Fibroblast of skin of left quadriceps (primary cell): ENCODE measurements around the gene CDRT4.
"Not testable (repeated sequence)": the region's sequence is repeated elsewhere in the genome, so short reads cannot be mapped to it uniquely, and the experiment has no call there.

Source experiments
- DNase-seq, 2 experiments: peaks; one replicate each; pipeline ENCODE4 v3.0.0-alpha.2; 2013; ENCODE audit warnings: low read depth in 2 of 2

The CDRT4 gene

DNA sequence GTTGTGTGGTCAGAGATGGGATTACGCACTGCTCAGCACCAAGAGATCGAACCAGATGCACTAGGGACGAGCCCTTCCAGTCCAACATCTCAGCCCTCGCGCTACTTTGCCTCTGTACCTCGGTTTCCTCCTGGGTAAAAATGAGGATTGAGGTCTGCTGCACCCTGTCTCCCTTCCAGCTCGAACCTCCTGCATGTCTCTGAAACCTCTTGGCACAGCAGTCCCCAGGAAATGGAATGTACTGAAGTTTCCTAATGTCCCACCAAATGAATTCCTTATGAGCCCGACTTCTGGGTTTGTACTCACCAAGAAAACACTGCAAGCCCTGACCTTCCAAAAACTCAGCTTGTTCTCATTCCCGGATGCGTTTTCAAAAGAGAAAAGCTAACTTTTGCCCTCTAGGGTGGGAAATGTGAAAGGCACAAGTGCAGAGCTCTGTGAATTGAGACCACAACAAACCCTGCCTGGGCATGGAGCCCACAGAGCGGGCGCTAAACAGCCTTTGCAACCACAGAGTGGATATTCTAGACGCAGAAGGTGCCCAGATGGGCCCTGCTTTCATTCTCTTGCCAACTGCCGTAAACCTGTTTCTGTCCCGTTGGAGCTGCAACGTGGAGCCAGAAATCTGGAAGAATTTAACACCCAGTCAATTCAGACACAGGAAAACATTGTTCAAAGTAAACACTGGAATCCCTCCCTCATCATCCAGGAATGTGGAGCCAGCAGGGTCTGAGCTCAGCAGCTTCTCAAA lies 10.3 kb downstream of the CDRT4 start:
- peak; percentile 96 for DNase-seq

DNA sequence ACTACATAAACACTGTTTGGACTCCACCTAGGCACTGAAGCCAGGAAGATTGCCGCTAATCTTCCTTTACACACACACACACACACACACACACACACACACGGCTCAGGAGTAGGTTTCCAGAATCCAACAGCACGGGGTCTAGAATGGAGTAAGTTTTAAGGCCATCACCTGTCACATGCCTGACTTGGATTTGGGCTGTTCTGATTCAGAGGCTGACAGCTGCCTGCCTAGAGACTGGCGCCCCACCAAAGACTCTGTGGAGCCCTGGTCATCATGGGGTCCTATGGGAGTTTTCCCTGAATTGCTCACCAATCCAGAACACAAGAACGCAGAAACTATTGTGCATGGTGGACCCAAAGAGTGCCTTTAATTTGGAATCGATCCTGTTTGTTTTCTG lies 10.9 kb downstream of the CDRT4 start:
- DNase-seq = no peak

DNA sequence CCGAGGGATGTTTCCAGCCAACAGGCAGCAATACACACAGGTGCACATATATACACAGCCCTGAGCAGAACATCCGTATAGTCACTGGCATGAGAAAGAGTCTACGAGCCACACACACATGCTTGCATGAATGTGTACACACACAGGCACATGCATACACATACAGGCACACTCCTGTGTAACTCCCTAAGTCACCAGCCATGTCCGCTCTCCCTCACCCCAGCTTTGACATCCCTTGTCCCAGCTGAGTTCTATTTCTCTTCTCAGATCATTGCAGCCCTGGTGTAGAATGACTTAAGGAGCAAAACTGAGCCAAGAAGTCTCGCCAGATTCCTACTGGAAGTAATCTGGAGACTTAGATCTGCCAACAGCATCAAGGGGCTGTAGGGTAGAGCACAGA lies 13.1 kb downstream of the CDRT4 start:
- no peak for DNase-seq

DNA sequence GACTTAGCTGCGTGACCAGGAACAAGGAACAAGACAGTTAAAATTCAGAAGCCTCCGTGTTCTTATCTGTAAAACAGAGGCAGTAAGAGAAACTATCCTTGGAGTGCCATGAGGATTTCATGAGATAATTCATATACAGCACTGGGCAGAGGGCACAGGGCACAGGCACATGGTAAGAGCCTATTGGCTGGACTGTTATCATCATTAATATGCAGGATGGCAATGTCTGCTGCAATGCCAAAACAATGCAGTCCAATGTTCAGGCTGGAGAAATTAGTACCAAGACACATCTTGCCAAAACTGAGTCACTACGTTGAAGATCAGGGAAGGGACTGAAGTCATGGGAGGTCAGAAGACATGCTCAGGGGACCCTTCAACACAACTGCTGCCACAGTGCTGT lies 13.6 kb downstream of the CDRT4 start:
- DNase-seq = no peak

DNA sequence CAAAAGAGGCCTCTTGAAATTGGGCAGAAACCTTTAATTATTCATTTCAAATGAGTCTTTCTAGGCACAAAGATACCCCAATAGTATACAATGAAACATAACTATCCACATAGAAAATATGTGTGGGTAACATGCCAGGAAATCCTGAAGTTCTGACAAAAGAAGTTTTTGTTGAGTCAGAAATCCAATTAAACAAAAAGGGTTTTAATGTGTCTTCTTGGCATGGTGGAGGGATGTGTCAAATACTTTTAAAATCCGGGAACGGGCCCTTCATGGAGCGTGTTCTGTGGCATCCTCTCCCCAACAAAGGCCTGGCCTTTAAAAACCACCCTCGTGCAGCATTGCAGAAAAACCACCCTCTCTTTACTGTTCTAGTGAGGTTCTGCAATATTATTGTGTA lies 14.2 kb downstream of the CDRT4 start:
- DNase-seq = no peak

DNA sequence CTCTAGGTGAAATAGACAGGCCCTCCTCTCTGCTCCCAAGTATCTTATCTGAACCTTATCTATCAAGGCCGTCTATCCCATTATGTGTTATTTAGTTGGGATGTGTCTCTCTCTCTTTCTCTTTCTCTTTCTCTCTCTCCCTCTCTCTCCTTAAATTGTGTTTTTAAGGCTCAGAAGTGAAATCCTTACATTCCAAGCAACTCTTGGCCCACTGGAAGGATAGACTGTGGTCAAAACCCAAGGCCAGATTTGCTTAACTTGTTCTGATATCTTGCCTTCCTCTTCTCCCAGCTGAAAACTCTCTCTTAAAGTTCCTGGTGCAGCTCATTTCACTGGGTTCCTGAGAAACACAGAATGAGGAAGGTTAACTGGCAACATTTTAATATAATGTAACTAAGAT lies 14.7 kb downstream of the CDRT4 start:
- no peak for DNase-seq

DNA sequence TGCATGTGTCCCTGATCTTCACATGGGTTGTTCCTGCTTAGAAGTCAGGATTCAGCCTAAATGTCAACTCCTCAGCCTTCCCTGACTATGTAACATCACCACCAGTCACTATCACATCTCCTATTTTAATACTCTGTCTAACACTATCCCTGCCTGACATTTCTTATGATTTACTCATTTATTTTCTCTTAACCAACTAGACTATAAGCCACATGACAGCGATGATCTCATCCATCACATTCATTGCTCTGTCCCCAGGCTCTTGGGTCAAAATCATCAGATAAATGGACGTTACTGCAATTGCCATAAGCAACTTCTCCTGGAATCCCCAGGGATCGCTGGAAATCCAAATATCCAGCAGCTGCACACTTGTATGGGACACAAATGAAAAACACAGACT lies 15.7 kb downstream of the CDRT4 start:
- DNase-seq = no peak

DNA sequence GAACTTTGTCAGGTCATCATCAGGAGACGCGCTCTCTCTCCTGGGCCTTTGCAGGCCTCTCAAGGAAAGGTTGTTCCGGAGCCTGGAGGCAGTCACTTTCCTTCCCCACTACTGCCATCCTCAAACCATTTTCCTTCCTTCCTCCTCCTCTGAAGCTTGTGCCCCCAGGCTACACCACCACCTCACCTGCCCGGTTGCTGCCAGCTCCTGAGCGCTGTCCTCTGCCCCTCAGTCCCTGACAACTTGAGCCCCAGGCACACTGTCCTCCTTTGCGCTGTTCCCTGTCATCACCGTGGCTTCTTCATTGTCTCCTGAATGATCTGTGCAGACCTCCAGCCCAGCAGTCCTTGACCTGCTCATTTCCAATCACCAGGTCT lies 18.9 kb downstream of the CDRT4 start:
- DNase-seq = no peak

DNA sequence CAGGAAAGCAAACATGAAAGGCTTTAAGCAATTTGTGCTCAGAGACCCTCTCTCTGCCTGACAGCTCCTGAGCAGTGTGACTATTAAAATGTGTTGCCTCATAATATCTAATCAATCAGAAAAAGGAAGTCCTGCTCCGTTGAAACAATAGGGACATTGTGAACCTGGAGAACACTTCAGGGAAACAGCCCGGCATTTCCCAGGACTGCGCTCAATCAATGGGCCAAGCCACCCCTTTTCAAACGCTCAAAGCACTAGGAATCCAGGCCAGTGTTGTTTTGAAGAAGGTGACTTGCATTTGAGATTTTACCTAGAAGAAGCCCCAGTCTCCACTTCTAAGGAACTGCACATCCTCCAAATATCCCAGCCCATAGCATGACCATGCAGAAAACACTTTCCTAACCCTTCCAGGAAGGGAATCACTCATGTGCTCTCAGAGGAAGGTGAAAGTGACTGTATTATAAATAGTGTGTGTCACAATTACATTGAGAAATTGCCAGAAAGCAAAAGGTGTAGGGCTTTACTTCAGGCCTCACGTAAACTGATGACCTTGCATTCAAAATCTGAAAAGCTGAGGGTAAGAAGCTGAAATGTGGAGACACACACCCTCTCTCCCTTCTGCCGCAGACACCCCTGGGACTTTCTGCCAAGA lies 19.4 kb downstream of the CDRT4 start:
- DNase-seq = no peak

DNA sequence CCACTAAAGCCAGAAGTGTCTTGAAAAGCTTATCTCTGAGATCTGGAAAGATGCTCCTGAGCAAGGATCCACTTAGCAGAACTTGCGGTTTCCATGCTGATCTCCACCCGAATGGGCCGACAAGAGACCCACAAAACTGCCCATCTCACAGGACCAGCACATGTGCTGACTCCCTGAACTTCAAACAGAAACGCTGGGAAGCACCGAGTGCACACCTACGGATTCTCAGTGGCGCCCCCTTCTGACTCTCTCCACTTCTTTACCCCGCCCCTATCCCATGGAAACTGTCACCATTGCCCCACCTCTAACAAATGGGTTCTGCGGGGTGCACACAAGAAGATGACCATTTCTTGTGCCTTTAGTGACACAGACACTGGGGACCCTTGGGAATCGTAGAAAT lies 21.4 kb downstream of the CDRT4 start:
- DNase-seq = no peak

DNA sequence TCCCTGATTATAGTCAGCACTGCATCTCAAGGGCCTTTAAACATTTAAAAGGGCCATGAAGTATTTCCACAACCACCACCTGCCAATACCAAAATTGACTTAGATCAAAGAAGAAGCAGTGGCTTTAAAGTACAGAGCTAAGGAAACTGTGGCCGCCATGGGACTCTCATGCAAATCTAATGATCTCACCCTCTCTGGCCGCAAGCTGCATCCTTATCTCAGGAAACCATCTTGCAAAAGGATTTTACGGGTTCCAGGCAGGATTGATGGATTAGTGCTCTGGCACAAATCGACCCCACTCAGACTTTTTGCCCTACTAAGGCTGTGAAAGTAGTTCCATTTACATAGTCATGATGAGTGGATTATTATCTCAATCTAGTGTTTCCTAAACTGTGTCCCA lies 22.6 kb downstream of the CDRT4 start:
- DNase-seq = no peak

DNA sequence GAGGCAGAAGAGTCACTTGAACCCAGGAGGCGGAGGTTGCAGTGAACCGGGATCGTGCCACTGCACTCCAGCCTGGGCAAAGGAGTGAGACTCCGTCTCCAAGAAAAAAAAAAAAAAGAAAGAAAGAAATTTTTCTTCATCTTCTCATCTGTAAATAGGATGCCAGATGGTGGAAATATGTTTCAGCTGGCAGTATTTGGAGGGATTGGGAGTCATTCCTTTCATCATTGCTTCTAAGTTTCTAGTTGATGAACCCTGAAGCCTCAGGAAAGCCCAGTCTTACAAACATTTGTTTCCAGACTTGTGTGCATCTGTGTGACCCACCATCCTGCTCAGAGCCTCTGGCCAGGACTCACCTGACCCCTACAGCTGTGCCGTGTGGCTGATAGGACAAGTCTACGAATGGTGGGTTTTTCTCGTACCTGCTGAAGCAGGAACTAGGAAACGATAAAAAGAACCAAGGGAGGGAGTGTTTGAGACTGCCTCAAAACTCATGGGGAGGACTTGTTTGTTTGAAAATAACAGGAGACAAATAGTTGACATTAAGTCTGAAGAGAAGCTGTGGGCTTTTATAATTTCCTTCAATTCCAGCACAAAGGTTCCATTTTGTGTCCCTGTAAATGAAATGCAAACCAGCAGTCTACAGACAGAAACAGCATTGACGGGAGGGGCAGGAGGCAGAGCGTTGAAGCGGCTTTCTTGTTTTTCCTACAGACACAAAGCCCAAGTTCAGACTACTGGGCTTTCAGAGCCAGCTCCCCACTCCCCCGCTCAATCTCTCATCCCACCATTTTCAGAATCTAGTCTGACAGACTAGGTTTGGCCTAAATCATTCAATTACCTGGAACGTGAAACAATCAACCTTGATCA lies 24.9 kb downstream of the CDRT4 start:
- no peak for DNase-seq

DNA sequence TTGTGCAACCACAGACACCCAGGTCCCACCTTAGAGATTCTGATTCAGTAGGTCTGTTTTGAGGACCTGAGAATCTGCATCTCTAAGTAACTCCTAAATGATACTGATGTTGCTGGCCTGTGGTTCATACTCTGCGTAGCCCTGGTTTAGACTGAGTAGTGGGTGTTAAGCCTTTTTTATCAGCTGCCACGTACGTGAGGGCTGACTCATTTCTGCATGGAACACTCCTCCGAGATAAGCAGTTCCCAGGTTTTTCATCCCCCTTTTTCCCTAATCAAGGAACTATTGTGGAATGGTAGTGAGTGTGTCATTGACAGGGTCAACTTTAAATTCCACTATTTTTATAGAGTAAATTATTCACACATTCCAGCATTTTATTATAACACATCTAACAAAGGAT lies 26.1 kb downstream of the CDRT4 start:
- no peak for DNase-seq

DNA sequence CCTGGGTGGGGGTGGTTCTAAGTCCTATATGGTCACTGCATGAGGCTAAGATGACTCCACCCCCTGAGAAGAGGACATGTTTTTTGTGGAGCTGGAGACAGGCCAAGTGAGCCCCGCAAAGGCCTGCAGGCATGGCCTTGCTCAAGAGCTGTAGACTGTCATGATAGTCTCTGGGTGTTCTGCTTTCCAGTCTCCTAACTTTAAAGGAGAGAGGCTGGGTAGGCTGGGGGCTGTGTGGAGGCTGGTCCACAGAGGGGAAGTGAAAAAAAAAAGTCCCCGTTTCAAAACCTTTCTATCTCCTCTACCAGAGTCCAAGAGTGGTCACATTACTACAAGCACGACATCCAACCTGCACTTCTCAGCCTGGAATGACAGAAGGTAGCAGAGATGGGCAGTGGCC lies 27.1 kb downstream of the CDRT4 start:
- no peak for DNase-seq

DNA sequence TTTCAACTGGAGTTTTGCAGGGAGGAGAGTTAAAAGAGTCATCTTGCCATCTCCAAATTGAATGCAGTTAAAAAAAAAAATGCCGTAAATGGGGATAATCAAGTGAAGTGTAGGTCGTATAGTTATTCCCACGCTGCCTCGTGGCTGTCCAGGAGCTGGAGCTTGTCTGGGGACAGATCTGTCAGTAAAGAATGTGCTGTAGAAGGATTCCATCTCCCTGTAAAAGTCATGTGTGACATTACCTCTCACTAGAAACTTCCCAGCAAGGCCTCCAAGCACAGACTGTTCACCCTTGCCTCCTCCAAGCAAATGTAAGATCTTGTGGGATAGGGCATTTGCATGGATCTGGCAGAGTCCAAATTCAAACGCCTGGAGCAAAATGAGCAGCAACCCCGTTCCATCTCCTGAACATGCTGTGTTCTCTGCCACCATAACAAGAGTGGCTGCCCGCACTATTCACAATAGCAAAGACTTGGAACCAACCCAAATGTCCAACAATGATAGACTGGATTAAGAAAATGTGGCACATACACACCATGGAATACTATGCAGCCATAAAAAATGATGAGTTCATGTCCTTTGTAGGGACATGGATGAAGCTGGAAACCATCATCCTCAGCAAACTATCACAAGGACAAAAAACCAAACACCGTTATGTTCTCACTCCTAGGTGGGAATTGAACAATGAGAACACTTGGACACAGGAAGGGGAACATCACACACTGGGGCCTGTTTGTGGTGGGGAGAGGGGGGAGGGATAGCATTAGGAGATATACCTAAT lies 28.0 kb downstream of the CDRT4 start:
- DNase-seq = not testable (repeated sequence)

DNA sequence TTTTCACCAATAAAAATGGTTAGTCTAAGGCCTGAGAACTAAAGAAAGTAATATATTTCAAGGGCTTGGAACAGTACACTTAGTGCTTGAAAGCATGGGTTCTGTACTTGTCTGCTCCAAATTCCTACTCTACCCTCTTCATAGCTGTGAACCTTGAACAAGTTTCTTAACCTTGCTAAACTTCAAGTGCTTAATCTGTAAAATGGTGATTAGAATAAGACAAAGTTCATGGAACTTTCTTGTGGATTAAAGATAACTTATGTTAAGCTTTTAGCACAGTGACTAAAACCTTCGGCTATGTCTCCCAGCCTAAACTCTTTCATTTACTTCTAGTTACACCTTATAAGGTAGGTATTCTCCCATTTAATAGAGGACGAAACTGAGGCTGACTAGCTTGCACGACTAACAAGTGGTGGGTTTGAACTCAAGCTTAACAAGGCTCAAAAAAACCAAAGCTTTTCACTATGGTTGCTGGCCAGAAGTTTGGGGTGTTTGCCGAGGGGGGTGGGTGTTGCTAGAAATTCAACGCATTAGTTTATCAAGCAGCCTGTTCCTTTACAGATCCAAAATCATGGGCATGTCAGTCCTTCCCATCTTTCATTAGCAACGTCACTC lies 28.8 kb downstream of the CDRT4 start:
- no peak for DNase-seq

DNA sequence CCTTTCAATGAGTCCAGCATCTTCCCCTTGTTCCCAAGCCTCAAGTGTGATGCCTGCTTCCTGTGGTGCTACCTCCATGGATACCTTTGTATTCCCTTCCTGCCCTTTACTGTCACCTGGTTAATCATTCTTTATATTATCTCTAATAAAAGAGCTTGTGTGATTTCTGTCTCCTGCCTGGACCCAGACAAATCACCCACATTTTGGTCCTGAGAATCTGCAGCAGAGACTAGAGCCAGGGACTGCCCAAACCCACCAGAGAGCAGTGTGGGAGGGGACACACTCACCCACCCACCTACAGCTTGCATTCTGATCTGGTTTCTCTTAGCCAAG lies 30.2 kb downstream of the CDRT4 start:
- DNase-seq = no peak

DNA sequence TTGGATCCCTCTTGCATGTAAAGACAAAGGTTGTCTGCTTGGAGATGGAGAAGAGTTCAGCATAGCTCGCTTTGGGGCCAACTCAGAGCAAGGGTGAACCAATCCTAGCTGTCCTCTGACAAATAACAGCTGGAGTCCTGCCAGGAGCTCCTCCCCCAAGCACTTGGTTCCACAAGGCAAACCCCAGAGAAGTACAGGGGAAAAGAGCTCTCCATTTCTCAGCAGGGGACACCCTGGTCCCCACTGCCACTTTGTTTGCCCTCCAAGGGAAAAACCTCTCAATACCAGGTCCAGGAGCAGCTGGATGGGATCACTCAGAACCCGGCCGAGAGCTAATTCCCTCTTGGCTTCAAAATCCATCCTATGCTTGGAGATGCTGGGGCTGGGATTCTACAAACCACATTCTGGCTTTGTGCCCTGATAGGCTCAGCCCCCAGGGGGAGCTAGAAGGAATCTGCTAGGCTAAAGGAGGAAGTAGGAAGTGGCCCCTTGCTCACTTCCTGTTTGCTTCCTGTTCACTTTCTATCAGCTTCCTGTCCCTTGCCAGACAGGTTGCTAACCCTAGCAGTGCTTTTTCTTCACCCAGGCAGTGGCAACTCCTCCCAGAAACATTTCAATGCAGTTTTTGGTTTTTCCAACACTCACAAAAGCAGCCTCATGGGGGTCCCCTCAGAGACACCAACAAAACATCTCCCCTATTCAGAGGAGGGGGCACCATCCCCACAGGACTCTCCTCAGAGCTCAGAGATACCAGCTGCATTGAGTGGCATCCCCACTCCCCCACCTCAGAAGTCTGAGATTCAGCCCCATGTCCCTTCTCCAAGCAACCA lies 30.7 kb downstream of the CDRT4 start:
- no peak for DNase-seq

DNA sequence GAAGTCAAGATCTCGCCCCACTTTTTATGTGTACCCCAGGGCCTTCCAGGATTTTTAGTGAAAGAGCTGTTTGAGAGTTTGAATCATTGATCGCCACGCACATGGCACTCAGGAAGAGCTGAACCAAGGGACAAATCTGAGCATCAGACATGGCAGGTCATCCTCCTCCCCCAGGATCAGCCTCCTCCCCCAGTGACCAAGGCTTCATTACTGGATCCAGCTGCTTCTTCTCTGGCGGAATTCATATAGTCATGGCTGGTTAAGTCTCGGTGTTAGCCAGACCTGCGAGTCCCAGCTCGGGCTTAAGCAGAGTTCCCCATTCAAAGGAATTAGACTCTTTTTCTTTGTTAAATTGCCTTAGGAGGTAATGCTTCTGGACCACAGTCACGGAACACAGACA lies 32.5 kb downstream of the CDRT4 start:
- DNase-seq = no peak

DNA sequence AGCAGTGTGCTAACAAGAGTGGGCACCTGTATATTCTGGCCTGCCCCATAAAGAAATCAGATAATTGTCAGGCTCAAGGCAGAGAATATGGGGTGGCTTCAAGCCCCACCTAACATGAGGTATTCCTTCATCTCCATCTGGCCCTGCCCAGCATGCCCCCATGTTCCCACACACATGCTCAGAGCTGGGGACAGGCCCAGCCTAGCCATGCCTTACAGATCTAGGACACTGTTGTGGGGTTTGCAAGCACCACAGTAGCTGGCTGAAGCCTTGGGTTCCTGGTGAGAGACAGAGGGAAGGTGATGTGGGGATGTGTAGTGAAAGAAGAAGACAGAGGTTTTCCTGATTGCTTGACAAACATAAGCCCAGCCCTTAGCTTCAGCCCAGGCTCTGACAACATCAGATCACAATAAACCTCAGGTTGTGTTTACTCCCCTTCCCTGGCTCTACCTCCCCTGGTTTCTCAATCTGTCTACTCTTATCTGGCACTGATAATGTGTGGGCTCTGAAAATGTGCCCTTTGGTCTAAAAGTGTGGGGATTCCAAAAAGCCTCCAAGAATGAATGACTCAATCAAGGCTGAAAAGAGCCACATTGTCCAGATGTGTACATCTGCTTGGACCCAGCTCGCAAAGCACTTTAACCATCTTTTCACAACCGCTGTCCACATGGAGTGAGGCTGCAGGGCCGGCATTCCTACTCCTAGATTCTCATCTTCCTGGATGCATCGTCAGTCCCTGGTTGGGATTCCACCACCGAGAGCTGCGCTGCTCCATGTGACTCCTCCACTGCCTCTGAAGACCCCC lies 34.4 kb downstream of the CDRT4 start:
- no peak for DNase-seq
